Left kidney (tissue), 2 donors: ENCODE measurements around the gene PAH. TPM values are rescaled to one million over a fixed set of nuclear protein-coding genes. Genes with fewer than 3 reads are reported as not detected.

ENCODE experiments used
- DNase-seq: peaks from one replicate; pipeline ENCODE4 v3.0.0-alpha.2; 2013
- polyA plus RNA-seq: library from polyadenylated mRNA; unstranded; fragments of 120-200 nt; gene quantifications from one replicate; pipeline ENCODE4 v1.2.1, GENCODE V29; 2013; ENCODE audit not compliant: insufficient read length

Gene PAH
- polyA plus RNA-seq, 1 donor: 133 TPM

DNA sequence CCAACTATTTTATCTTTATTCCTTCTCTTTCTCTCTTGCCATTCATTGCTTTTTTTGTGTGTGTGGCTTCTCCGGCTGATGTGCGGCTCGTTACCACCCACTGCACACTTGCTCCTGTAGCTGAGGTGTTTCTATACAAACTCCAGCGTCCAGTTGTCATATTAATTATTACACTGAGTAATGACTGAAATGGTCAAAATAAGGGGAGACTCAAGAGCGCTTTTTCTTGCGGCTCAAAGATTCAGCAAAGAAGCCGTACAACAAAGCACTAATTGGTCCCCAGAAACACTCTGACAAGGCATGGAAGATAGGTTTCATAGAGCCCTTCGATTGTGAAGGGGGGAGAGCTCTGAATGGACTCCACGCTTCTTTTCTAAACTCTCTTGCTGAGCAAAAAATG lies 34.8 kb upstream of the PAH start:
- DNase-seq: no peak

DNA sequence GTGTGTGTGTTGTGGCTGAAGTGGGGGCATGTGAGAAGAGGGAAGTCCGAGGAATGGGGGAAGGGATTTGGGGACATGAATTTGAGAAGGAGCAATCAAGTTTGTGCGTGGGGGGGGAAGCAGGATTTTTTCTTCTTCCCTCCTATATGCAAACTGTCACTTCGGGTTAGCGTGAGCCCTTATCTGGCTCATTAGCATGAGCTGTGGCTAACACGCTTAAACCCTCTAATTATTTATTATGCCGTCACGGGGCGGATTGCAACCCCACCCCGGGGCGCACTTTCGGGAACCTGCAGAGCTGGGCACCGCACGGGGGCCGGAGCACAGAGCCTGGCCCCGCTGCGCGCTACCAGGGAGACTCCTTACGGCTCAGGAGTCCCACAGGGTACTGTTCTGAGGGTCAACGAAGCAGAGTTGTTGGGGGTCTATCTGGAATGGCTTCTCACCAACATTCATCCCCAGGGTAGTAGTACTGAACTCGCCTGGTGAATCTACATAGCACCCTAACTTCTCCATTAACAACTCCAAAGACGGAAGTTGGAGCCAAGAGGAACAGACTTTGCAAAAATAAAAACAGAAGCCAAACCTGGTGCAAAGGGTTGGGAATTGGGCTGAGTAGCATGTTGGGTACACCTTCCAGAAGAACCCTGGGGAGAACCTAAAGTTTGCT lies 34.0 kb upstream of the PAH start:
- DNase-seq: no peak

DNA sequence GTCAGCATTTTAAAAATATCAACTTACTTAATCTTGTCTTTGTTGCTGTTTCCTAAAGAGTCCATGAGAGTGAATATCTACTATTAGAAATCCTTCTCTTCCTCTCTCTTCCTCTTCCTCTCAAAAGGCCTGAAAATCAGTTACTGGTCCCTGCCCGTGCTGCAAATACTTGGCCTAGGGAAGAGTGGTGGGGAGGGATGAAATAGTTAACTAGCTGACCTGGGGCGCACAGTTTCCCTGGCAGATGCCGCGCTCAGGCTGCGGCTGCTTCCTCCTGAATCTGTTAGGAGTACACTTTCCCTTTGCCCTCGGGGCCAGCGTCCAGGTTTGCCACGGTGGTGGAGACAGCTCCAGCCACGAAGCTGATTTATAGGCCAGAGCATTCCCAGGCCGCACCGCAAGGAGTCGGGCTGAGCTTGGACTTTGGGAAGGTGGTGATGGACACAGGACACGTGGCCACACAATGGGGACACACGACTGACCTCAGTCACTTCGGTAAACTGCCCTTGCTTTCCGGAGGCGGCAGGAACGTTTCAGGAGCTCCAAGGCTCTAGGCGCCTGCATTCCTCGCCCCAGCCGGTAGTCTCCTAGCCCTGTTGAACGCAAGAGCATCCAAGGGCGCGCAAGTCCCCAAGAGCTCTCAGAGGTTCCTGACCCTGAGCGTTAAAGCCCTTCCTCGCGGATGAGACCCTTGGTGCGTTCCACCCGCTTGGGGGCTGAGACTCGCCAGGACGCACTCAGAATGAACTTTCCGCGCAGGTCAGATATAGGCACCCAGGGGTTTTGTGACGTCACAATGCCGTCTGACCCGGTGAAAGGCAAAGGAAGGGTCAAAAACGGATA lies 33.3 kb upstream of the PAH start:
- DNase-seq: no peak

DNA sequence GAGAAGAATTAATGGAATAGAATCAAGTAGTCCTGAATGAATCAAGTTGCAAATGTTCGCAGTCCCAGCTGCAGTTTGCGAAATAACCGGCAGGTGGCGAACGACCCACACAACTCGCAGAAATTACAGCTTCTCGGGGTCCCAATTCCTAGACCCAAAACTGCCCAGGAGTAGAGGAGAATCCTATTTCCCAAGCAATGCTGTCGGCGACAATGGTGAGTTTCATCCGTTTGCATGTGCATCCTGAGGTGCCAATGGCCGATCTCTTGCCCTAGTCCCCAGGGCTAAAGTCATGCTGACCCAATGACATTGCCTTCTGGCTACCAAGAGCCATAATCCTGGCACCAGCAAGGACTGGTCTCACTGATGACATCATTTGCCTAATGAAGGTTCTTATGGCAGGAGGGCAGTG lies 31.9 kb upstream of the PAH start:
- DNase-seq: no peak

DNA sequence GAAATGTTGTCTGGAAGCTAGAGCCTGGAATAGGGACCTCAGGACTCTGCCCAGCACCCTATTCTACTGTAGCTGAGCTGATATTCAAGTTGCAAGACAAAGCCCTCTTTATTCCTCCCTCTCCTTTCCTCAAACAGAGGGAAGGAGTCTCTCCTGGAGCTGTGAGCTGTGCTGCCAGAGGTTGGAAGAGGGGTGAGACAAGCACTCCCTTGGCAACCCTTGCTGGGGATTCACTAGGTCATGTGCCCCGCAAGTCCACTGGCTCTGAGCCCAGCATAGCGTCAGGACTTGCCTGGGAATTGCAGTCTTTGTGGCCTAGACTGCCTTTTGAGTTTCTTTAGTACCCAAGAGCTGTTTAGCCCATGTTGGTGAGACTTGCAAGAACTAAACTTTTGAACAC lies 29.0 kb upstream of the PAH start:
- DNase-seq: no peak

DNA sequence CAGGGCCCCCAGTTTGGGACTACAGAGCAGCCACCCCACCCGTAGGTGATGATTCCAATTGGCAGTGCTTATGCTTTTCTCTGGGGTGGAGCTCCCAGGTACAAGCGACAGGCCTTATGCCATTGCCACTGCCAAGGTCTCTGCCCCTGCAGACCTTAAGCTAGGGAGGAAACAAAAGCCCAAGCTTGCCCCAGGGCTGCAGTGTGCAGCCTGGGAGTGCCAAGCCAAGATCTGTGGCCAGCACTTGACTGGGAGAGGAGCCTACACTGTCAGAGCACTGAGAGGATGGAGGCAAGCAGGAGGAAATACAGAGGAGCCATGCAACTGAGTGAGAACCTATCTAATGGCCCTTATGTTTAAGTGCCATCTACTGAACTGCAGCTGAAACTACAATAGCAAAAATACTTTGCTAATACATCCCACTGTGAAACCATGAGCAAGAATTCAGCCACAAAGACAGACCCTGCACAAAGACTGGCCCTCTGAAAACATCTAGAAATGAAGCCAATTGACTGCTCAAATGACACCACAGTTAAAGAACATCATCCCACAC lies 22.7 kb upstream of the PAH start:
- DNase-seq: no peak

DNA sequence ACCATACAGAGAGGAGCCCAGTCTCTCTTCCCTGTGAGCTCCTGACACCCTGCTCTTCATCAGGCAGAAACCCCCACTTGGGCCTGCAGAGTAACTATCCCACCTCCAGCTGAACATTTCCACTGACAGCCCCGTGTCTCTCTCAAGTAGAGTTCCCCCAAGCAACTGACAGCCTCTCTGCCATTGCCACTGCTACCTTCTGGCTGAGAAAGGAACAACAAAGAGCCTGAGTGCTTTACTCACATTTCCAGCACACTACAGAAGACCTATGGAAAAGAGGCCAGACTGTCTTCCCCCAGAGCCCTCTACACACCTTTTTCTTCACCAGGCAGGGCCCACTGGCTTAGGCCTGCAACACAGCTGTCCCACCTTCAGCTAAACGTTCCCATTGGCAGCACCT lies 22.0 kb upstream of the PAH start:
- no peak for DNase-seq

DNA sequence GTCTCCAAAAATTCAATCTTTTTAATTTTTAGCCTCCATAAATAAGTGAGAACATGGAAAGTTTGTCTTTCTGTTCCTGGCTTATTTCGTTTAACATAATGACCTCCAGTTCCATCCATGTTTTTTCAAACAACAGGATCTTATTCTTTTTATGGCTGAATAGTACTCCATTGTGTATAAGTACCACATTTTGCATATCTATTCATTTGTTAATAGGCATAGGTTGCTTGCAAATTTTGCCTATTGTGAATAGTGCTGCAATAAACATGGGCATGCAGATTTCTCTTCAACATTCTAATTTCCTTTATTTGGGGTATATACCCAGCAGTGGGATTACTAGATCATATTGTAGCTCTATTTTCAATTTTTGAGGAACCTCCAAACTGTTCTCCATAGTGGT lies 16.1 kb upstream of the PAH start:
- no peak for DNase-seq

DNA sequence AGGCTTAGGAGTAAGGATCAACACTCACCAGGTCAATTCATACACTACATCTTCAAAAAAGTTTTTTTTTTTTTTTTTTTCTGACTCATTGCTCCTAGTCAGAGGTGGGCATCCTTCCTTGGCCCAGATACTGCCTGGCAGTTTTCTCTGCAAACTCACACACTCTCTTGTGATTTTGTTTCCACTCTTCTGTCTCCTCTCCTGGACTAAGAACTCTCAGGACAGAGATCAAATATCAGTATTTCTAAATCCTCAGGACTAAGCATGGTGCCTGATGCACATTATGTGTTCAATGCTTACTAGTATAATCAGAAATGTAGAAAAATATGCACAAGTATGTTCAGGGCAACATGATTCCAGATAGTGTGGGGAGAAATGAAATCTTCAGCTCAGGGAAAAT lies 10.2 kb upstream of the PAH start:
- DNase-seq: no peak

DNA sequence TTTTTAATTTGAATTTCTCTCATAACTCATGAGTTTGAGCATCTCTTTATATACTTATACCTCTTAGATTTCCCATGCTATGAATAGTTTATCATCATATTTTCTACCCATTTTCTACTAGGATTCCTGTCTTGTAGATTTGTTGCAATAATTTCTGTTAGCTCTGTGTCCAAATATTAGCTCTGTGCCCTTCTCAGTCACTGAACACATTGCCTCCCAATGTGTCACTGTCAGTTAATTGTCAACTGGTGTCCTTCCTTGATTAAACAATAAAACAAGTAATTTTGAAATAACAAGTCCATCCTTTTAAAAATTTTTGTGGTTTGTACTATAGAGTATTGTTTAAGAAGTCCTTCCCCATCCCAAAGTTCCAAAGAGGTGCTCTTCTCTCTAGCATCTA lies 4.2 kb upstream of the PAH start:
- no peak for DNase-seq

DNA sequence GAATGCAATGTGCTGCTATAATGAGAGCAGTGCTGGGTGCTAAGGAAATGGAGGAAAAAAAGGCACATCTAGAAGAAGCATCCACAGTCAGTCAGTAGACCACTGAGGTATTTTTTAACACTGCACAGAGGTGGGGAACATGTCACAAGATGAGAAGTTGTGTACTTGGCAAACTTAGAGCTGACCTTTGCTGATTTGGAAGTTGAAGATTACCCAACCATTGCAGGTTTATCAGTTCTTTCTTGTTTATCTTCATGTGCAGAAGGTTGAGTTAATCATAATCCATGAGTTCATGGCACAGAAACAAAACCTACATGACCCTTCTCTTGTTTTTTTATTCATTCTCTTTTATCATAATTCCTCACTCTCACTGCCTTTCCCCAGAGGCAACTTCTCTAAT lies 3.2 kb upstream of the PAH start:
- no peak for DNase-seq

DNA sequence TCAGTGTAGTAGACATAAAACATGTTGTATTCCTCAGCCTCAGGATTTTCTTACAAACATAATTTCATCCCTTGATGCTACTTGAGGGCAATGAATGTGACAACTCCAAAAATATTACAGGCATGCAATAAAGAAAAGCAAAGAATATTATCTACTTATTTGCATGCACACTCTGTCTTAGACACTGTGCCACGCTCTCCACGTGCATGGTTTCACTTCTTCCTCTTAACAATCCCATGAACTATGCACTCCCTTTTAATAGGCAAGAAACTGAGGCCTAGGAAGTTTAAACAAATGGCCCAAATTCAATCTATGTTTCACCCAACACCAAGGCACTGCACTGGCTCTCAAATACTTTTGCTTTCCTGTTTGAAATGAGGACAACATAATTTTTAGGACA lies 1.8 kb upstream of the PAH start:
- DNase-seq: no peak

DNA sequence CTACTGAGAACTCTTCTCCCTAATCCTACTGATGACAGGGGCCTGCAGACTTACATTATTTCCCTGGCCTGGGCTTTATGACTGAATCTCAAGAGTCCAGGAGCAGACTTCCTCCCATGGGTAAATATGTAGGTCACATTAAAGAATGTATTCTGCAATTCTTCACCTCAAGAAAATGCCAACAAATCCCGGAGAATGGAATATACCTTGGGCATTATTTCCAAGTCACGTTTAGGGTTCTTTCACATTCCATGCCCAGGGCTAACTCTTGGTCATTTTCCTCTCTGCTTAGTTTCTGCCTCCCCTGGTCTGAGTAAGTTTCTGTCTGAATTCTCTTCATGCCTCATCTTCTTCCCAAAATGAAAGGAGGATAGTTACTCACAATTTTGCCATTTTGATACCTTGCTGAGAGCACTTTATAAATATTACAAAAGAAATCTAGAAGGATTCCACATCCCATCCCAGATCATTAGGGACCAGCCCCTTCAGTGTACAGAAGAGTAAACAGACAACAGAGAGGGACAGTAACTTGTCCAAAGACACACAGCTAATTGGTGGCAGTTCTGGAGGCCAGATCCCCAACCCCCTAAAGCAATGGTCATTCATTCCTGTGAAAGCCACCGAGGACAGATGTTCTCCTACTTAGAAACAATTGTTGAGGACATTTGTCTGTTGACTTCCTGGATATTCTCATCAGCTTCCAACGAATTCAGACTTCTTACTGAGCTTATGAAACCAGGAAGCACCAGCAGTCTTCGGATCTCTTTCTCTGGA lies 605 bp downstream of the PAH start:
- no peak for DNase-seq

DNA sequence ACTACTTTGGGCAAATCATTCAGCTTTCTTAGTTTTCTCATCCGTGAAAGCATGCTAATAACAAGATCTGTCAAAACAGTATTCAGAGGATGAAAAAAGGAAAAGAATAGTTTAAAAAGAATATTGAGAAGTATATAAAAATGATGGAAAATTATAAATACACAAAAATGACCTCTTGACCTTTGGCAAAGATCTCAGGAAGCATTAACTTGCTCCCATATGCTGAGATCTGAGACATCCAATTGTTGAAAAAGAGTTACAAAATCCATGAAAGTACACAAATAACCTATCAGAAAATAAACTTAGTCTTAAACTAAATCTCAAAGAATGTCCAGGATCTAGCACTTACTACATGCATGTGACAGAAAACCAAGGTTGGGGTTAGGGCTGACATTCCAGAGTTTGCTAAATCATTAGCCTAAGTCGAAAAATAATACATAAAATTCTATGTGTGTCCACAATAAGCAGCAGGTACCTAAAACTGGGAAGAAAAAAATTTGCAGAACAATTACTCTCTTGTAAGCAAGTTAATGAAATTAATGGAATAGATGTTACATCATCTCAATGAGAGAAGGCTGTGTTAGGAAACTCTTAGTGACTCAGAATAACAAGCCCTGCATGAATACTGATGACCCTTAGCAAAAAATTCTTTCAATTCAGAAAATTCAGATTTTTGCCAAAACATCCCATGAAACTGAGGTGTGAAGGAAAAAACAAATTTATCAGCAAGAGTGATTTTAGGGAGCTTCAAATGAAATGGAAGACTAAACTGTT lies 3.4 kb downstream of the PAH start:
- no peak for DNase-seq

DNA sequence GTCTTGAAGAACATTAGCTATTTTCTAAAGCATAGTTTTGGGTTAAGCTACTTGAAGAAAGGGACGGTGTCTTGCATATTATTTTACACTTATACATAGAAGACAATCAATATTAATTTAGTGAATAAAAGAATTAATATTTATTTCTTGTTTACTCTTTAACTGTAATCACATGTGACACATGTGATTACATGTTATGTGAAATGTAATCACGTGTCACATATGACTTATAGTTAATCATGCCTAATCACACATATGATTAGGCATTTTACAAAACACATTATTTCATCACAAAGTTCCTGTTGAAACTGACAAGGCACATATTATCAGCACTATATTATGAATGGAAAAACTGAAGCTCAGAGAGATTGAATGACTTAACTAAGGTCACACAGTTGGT lies 4.8 kb downstream of the PAH start:
- no peak for DNase-seq

DNA sequence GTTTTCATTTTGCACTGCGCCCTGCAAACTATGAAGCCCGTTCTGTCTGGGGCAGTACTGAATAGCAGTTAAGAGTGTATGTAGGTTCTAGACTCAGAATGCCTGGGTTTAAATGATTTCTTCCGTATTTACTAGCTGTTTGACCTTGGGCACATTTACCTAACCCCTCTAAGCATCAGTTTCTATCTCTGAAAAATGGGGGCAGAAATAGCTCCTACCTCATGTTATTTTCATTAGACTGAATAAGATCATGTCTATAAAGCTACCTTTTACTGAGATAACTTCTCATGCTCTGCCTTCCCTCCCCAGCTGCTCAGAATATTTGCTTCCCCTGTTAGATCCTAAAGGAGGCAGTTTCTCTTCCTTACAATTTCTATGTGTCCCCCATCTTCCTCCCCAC lies 5.7 kb downstream of the PAH start:
- DNase-seq: no peak

DNA sequence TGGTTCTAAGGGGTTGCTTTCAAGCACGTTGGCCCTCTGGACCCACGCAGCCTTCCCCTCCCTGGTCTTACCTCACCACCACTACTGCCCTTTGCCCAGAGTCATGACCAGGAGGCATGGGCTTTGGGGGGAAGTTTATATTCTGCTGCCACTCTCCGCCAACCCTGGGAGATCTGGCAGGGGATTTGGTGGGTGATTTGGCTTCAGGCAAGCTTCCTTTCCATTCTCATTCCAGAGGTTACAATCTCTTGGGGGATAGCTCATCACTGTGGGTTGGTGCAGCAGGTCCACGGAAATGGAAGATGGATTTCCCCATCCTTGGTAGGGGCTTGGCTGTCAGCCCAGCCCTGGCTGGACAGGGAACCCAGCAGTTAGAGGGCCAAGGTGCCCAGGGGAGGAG lies 6.3 kb downstream of the PAH start:
- DNase-seq: no peak

DNA sequence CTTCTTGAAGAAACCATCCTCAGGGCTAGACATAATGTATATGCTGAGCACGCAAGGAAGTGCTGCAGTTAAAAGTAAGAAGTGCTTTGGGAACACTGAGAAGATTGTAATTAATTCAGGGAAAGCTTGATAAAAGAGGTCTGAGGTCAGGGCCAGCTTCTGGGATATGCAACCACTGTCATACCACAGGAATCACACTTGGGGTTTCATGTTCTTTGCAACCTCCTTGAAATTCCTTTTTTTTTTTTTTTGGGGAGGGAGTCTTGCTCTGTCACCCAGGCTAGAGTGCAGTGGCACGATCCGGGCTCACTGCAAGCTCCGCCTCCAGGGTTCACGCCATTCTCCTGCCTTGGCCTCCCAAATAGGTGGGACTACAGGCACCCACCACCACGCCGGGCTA lies 6.9 kb downstream of the PAH start:
- DNase-seq: no peak

DNA sequence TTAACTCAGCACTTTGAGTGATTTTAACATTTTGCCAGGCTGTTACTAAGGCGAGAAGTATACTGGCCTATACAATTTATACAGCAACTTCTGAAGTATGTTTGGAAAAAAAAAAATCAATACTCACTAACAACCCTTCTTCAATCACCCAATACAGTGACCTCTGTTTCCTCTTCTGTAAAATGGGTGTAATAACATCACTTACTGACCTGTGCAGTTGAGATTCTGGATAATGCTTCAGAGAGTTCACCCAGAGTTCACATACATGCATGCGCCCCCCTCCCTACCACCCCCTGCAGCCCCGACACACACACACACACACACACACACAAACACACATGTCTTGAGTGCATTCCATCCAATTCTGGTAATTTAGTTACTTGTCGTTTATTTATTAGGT lies 9.1 kb downstream of the PAH start:
- no peak for DNase-seq

DNA sequence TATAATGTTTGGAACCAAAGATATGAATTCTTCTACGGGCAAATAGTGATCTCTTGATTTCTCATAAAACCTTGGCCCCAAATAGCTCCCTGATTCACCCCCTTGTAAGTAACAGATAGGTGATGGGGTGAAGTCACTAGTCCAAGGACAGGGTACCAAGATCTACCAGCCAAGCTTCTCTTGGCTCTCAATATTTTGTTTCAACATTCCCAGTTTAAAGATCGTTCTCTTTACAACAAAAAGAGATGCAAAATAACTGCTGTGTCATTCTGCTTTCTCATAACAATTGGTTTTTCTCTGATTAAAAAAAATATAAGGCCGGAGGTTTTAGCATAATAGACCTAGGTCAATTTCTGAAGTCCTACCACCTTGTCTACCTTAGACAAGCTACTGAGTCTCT lies 11.8 kb downstream of the PAH start:
- DNase-seq: no peak

DNA sequence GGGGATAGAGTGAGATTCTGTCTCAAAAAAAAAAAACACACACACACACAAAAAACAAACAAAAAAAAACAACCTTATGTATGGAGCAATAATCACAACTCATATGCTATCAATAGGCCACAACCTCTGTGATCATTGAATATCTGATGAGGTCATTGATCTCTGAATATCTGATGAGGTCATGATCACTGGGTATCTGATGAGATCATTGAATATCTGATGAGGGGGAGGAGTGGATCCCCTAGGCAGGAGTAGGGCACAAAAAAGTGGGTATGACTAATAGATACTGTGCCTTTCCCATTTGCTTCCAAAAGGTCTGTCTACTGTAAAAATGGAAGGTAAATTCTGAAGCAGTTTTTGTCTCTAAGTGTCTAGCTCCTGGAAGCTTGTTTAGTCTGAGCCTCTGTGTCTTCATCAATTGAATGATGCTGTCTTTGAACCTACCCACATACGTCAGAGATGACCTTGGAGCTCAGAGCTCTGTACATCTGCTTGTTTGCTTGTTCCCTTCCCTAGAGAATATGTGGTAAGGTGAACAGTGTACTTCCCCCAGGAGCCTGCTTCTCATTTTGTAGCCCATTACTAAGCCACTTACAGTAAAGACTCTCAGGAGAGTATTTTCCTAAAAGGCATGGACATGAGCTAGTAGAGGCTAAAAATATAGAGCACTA lies 13.6 kb downstream of the PAH start:
- DNase-seq: no peak

DNA sequence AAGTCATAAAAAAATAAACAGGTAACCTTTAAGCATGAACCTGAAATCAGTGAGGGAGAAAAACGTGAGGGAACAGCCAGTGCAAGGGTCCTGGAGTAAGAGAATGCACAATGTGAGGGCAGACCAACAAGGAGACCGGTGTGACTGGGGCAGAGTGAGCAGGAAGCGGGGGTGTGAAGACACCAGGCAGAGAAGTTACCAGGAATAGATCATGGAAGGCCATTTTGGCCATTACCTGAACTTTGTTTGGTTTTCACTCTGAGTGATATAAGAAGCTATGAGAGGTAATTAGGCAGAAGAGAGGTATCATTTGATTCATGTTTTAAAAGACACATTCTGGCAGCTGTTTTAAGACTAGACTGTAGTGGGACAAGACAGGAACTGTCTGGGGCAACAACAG lies 15.0 kb downstream of the PAH start:
- no peak for DNase-seq
